GM15510 (cell line): ENCODE data around the gene SNX2.

Source experiments
- POLR2A ChIP-seq: IDR thresholded peaks from 3 replicates; pipeline ENCODE4 v1.6.1; 2011; ENCODE audit warnings: borderline replicate concordance; ENCODE audit not compliant: insufficient read length; ENCODE audit errors: extremely low read depth

Gene SNX2

GRCh38 chr5:122805481-122805880 is 30.6 kb downstream of the SNX2 start:
- TF ChIP-seq POLR2A, result no peak

DNA sequence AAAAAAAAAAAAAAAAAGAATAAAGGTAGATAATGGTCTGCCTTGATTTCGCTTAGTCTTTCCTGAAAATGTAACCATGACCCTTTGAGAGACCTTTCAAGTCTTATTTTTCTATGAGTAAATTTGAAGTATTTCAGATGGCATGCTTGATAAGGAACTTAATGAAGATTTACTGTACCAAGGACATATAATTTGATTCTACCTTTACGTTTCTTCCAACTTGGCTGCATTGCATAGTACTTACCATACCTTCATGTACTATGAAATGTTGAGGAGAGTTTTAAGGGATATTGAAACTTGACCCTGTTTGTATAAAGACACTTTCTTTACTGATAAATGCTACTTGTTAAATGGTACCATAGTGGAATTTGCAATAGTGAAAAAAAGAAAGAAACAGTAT is 35.5 kb downstream of the SNX2 start:
- TF ChIP-seq POLR2A, result no peak

DNA sequence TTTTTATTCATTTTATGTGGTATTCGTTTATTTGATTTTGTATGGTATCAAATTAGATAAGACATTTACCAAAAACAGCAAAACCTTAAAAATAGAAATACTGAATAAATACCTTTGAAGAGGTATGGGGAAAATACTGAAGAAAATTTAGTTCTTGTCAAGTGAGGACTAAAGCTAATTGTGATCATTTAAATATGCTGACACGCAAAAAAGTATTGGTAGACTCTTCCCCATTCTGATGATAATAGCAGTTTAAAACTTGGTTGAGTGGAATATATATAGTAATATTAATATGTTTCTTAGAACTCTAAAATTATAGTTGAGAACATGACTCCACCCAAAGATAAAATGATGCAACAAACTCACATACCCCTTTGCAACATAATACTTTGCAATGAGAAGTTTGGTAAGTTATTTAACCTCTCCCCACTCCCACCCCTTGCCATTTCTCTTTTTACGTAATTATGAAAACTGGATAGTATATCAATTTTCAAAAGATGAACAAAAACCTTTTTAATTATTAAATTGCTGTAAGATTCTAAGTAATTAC is 40.4 kb downstream of the SNX2 start:
- TF ChIP-seq POLR2A, result no peak

DNA sequence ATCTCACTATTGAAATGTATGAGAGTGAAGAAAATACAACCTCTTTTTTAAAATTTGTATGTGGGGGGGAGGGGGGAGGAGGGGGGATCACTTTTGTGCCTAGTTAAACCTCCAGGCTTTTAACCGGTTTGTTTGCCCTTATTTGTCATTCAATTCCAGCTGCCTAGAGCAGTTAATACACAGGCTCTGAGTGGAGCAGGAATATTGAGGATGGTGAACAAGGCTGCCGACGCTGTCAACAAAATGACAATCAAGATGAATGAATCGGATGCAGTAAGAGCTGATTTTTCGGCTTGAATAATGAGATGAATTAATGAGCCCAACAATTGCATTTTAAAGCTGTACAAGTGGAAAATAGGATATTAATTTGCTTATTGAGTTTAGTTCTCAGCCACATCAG is 41.9 kb downstream of the SNX2 start:
- TF ChIP-seq POLR2A, result no peak

- TF ChIP-seq POLR2A, result no peak
Observed at GRCh38 chr5:122831984-122832383, 57.1 kb downstream of the SNX2 start.

DNA sequence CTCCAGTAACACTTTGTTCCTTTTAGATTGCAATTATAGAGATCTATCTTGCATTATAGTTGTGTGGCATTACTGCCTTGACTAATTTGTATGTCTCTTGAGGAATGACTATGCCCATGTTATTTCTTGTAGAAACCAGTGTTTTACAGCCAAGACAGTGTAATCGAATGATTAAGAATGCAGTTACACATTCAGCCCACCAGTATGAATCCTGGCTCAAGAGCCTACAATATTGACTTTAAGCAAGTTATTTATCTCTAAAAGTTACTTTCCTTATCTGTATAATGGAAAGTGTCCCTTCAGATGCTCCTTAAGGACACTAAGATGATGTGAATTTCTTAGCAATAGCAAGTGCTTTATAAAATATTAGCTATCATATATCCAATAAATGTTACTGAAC is 60.8 kb downstream of the SNX2 start:
- no peak for TF ChIP-seq POLR2A

DNA sequence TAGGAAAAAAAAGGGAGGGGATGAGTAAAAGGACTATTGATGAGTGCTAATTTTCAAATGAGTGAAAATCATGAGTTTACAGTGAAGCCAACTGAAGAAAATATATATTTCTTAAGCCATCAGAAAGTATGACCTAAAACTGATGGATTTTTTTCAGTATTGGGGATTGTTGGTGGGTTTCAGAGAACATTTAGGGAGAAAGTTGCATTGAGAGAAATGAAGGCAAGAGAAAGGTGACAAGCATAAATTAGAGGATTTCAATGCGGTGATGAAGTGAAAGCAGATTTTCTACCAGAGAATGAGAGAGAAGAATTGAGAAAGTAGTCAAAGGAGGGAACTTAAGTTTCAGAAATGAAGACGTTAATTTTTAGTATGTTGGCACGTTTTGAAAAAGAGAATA is 62.1 kb downstream of the SNX2 start:
- no peak for TF ChIP-seq POLR2A

GRCh38 chr5:122839731-122840130 is 64.9 kb downstream of the SNX2 start:
- TF ChIP-seq POLR2A, result no peak

DNA sequence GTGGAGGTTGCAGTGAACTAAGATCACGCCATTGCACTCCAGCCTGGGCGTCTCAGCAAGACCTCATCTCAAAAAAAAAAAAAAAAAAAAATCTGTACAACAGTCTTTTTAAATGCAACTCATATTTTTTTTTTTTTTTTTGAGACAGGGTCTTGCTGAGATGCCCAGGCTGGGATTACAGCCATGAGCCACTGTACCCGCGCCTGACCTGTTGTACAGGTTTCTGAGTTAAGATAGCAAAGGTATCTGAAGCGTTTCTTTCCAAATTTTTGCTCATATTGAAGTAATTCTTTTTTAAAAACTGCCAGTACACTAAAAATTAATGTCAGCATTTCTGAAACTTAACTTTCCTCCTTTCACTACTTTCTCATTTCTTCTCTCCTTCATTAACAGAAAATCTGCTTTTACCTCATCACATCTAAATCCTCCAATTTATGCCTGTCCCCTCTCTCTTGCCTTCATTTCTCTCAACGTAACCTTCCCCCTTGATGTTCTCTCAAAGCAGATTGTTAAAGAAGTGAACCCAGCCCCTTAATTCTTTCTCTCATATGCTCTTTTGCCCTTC is 67.2 kb downstream of the SNX2 start:
- TF ChIP-seq POLR2A, result no peak

- TF ChIP-seq POLR2A, result no peak
Observed at GRCh38 chr5:122844136-122844909, 69.4 kb downstream of the SNX2 start.

DNA sequence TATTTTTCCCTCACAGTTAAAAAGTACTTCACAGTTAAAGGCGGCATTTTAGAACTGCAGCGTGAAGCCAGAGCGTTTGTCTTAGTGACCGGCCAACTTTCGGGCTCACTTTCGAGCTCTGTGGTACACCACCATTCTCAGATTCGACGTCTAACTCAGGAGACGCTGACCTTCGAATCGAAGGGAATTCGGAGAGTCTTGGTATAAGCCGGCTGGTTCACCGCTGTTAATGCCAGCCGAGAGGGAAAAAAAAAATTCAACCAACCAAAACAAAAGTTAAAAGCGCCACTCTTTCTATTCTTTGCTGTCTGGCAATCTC is 70.0 kb downstream of the SNX2 start:
- no peak for TF ChIP-seq POLR2A

DNA sequence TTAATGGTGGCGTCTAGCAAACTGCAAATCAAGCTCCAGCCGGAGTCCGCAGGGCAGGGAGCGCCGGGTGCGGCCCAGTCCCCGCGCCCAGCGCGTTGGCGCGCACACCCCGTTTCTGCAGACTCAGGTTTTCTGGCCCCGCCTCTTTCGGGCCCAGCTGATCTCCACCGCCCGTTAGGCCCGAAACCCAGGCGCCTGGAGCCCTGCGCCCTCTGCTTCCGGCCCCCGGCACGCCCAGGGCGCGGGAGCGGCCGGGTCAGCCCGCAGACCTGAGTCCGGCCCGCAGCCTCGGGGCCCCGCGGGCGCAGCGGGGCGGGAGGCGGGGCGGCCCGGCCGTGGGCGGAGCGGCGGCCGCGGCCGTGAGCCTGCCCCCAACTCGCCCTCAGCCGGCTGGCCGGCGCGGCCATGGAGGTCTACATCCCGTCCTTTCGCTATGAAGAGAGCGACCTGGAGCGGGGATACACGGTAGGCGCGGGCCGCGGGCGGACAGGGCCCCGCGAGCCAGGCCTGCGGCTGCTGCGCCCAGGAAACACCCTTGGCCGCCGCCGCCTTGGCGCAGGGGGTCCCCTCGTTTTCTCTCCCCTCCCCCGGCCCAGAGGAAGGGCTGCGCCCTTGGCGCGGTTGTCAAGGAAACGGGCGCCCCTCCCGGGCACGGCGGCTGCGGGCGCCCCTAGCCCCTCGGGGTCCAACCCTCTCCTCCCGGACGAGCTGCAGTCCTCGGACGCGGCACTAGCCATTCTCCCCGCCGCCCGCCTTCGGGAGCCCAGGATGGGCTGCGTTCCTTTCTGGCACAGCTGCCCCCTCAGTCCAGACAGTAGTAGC is 70.6 kb downstream of the SNX2 start, which contains the start of gene SNX24:
Gene SNX24, plus strand, starts transcription at position 385 of the 822 bp plus-strand sequence. Its CDS starts 21 bp downstream, at position 406.
- TF ChIP-seq POLR2A, result peak; percentile 39

GRCh38 chr5:122846051-122846550 is 71.2 kb downstream of the SNX2 start:
- no peak for TF ChIP-seq POLR2A

DNA sequence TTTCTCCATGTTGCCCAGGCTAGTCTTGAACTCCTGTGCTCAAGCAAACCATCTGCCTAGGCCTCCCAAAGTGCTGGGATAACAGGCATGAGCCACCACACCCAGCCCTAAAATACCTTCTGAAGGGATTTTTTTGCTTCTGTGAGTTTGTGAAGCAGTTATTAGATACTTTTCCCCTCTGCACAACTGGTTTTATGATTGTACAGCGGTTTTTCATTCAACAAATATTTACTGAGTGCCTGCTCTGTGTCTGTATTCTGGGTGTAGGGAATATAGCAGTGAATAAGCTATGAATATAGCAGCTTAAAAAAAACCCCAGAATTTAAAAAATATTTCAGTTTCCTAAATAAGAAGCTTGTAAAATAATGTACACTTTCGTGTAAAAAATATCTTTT is 72.8 kb downstream of the SNX2 start:
- TF ChIP-seq POLR2A, result no peak

DNA sequence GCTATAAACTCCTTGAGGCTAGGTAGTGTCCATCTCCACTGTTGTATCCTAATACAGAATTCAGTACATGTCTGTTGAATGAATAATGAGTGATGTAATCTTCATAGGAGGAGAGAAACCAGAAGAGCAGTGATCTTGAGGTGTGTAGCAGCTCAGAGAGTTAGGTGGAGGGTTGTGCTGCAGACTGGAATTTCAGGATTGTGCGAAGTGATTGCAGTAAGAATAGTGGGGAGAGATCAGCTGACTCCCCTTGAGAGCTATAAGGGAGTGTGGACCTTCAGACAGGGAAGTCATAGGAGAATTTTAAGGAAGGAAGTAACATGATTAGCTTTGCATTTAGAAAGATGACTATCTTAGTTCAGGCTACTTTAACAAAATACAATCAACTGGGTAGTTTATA is 74.9 kb downstream of the SNX2 start:
- no peak for TF ChIP-seq POLR2A

GRCh38 chr5:122858451-122858850 is 83.6 kb downstream of the SNX2 start:
- no peak for TF ChIP-seq POLR2A

DNA sequence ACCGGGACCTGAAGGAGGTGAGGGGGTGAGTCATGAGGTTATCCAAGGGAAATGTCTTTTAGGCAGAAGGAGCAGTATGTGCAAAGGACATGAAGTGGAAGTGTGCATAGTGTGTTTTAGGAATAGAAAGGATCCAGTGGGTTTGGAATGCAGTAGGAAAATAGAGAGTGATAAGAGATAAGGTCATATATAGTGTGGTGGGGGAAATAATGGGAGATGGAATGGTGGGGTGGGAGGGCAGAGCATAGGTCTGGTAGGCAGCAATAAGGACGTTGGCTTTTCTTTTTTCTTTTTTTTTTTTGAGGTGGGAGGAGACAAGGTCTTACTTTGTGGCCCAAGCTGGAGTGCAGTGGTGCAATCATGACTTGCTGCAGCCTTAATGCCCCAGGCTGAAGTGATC is 88.4 kb downstream of the SNX2 start:
- no peak for TF ChIP-seq POLR2A
